MM.1S (cell line): Measurements from ENCODE around the gene SCAPER.

Experiments
- EZH2 ChIP-seq: fragments of 300-600 bp; sonication (generic); optimal IDR thresholded peaks from 2 replicates; pipeline ENCODE3; 2017; ENCODE audit warnings: low read depth, mild to moderate bottlenecking, antibody characterized with exemption, low read length, mixed read lengths
- TF ChIP-seq, protein P1 (sequence below): fragments of 300-600 bp; sonication (generic); IDR thresholded peaks from 2 replicates; pipeline ENCODE4 v1.5.1; 2016; ENCODE audit warnings: antibody characterized with exemption, low read length, mixed read lengths

DNA sequence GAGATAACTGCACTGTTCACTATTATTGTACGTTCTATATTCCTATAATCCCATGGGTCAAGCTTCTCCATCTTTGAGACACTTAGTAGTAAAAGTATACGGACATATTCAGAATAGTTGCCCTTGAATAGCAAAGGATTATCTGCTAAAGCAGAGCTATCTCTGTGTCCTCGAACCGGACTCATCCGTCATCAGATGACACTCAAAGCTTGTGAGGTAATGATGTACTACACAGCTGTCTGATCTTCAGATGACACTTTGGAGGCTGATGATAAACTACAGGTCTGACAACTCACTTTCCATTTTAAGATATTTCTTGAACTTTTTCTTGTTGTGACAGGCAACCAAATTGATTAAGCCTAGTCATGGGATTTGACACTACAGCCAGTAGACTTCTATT is 240.2 kb downstream of the SCAPER start:
- TF ChIP-seq, protein P1, sequence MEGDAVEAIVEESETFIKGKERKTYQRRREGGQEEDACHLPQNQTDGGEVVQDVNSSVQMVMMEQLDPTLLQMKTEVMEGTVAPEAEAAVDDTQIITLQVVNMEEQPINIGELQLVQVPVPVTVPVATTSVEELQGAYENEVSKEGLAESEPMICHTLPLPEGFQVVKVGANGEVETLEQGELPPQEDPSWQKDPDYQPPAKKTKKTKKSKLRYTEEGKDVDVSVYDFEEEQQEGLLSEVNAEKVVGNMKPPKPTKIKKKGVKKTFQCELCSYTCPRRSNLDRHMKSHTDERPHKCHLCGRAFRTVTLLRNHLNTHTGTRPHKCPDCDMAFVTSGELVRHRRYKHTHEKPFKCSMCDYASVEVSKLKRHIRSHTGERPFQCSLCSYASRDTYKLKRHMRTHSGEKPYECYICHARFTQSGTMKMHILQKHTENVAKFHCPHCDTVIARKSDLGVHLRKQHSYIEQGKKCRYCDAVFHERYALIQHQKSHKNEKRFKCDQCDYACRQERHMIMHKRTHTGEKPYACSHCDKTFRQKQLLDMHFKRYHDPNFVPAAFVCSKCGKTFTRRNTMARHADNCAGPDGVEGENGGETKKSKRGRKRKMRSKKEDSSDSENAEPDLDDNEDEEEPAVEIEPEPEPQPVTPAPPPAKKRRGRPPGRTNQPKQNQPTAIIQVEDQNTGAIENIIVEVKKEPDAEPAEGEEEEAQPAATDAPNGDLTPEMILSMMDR = no peak
- no peak for TF ChIP-seq EZH2
